ENCODE results near the gene PRKACA.

The PRKACA gene

GRCh38 chr19:14116525-14116917 is 1.0 kb downstream of the PRKACA start:
- no peak for DNase-seq

GRCh38 chr19:14115756-14116155 is 1.8 kb downstream of the PRKACA start:
- no peak for DNase-seq

- peak; percentile 89 to 91 for DNase-seq
Observed at GRCh38 chr19:14114854-14115253, 2.7 kb downstream of the PRKACA start.

DNA sequence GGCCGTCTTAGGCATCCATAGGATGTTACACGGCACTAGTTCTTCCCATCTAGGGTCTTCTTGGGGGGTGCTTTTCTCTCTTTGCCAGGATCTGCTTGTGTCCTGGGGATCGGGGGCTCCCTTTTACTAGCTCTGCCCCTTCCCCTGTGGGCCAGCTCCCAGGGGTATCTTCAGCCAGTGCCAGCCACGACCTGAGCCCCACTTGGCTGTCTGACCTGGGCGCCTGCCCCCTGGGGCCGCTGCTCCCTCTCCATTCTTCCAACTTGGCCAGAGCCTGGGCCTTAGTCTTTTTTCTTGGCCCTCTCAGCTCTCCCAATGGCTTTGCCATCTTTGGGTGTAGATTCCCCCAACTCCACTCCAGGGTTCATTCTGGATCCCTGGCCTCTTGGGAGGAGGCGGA is 3.1 kb downstream of the PRKACA start:
- DNase-seq = no peak

GRCh38 chr19:14113762-14114414 is 3.7 kb downstream of the PRKACA start:
- peak in 1 of 2 donors; percentile 27 for DNase-seq

GRCh38 chr19:14112809-14113385 is 4.7 kb downstream of the PRKACA start:
- no peak for DNase-seq

DNA sequence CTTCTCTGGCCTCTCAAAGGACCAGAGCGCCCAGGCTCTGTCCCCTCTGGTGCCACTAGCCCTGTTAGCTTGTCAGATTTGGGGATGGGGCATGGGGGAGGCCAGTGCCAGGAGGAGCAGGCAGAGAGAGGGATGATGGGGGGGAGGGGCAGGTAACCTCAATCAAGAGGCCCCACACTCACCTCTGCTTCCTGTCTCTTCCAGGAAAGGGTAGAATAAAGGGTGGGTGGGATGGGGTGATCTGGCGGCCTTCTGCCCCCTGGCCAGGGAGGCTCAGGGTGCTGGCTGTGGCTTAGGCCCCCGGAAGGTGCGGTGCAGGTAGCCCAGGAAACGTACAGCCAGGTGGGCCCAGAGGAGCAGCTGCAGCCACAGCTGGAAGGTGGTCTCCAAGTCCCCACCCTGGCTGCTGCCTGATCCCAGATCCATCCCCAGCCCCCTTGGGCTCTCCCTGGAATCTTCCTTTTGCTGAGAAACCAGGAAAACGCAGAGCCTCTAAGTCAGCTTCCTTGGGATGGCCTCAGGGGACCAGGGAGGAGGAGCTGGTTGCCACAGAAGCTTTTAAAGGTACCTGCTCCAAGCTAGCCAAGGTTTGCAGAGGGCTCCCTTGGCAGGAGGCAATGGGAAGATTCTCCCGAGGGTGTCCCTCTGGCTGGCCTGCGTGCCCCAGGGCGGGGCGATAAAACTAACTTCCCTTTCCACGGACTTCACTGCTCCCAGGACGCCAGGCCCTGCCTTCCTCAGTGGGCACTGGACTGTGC is 5.3 kb downstream of the PRKACA start:
- DNase-seq = peak; percentile 15 to 48

DNA sequence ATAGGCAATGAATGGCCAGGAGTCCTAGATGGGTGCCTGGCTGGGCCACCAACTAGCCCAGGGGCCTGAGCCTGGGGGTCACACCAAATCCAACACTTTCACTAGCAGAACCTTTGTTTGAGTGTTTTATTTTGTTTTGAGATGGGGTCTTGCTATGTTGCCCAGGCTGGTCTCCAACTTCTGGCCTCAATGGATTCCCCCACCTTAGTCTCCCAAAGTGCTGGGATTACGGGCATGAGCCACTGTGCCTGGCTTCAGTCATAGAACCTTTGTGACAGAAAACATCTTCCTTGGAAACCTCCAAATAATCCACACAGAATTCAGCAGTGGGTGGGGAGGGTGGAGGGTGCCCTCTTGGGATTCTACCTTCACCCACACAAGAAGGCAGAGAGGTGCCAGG is 6.1 kb downstream of the PRKACA start:
- no peak for DNase-seq

GRCh38 chr19:14110650-14111049 is 6.9 kb downstream of the PRKACA start:
- no peak for DNase-seq

- no peak for DNase-seq
Observed at GRCh38 chr19:14107581-14108461, 9.7 kb downstream of the PRKACA start.

DNA sequence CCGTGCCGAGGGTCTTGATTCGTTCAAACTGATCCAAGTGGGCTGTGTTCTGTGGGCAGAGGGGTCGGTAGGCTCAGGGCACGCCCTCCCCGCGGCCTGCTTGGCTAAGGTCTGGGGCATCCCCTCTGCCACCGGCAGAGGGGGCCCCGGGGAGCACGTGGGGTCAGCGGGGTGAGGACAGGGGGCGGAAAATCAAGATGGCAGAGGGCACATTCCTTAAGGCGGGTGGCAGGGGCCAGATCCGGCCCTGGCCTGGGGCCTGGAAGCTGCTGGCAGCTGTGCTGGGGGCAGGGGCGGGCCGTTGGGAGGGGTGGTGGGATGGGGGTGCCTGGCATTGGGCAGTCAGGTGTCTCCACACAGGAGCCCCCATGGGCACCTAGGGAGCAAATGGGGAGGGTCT is 10.7 kb downstream of the PRKACA start:
- DNase-seq = no peak

GRCh38 chr19:14105680-14106079 is 11.9 kb downstream of the PRKACA start:
- no peak for DNase-seq

GRCh38 chr19:14103310-14103709 is 14.3 kb downstream of the PRKACA start:
- DNase-seq = no peak

DNA sequence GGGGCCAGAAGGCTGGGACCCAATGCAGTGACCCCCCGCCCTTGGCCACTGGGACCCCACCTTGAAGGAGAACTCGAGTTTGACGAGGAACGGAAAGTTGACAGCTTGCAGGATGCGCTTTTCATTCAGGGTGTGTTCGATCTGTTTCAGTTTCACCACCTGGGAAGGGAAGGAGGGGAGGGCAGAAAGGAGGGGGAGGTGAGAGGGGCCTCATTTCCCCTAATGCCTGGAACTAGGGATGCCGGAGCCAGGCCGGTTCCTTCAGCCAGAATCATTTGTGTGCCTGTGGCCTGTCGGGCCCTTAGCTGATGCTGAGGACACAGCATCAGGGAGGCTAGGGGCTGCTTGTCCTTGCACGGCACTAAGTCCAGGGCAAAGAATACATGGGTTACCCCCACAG is 14.8 kb downstream of the PRKACA start:
- no peak for DNase-seq

GRCh38 chr19:14102102-14102696 is 15.4 kb downstream of the PRKACA start:
- no peak for DNase-seq

GRCh38 chr19:14101003-14101545 is 16.5 kb downstream of the PRKACA start:
- no peak for DNase-seq

GRCh38 chr19:14097532-14098151 is 19.9 kb downstream of the PRKACA start:
- no peak for DNase-seq

GRCh38 chr19:14096272-14096992 is 21.1 kb downstream of the PRKACA start:
- no peak for DNase-seq

GRCh38 chr19:14094854-14095253 is 22.7 kb downstream of the PRKACA start:
- DNase-seq = no peak

- peak in 1 of 2 donors; percentile 3 for DNase-seq
Observed at GRCh38 chr19:14093117-14093823, 24.3 kb downstream of the PRKACA start.
